NCI-H2171 (cell line): ENCODE measurements around the gene RPL10A.

Source experiments
- DNase-seq: peaks from one replicate; lab custom pipeline; 2025; lab: John Stamatoyannopoulos, UW

RPL10A gene

GRCh38 chr6:35492258-35492973, 24.2 kb downstream of the RPL10A start:
- no peak for DNase-seq

- DNase-seq = no peak
Observed at GRCh38 chr6:35492974-35493284, 24.7 kb downstream of the RPL10A start.

GRCh38 chr6:35493307-35493983, 25.2 kb downstream of the RPL10A start:
- DNase-seq = no peak

GRCh38 chr6:35494161-35494563, 26.0 kb downstream of the RPL10A start:
- DNase-seq = no peak

GRCh38 chr6:35495258-35496035, 27.2 kb downstream of the RPL10A start:
- no peak for DNase-seq

- DNase-seq = no peak
Observed at GRCh38 chr6:35496036-35496840, 28.0 kb downstream of the RPL10A start.

GRCh38 chr6:35496841-35497570, 28.8 kb downstream of the RPL10A start, which contains the start of gene TEAD3:
TSS of gene TEAD3 (minus strand) at chr6:35497079.
- peak; percentile 51 for DNase-seq

GRCh38 chr6:35497571-35498421, 29.6 kb downstream of the RPL10A start:
- no peak for DNase-seq

- DNase-seq = no peak
Observed at GRCh38 chr6:35498422-35499067, 30.3 kb downstream of the RPL10A start.

GRCh38 chr6:35499372-35499771, 31.2 kb downstream of the RPL10A start:
- DNase-seq = no peak

GRCh38 chr6:35500782-35501181, 32.6 kb downstream of the RPL10A start:
- no peak for DNase-seq

GRCh38 chr6:35501784-35502183, 33.6 kb downstream of the RPL10A start:
- no peak for DNase-seq

- DNase-seq = peak; percentile 37
Observed at GRCh38 chr6:35503534-35503933, 35.3 kb downstream of the RPL10A start.

- no peak for DNase-seq
Observed at GRCh38 chr6:35505999-35506412, 37.8 kb downstream of the RPL10A start.

- DNase-seq = no peak
Observed at GRCh38 chr6:35506536-35506935, 38.3 kb downstream of the RPL10A start.

- DNase-seq = no peak
Observed at GRCh38 chr6:35507221-35507620, 39.0 kb downstream of the RPL10A start.

GRCh38 chr6:35508027-35508426, 39.8 kb downstream of the RPL10A start:
- no peak for DNase-seq

GRCh38 chr6:35508542-35508941, 40.3 kb downstream of the RPL10A start:
- no peak for DNase-seq

GRCh38 chr6:35510916-35511561, 42.8 kb downstream of the RPL10A start:
- DNase-seq = no peak
